Activated CD4-positive, alpha-beta memory T cell treated with anti-CD3 and anti-CD28 coated beads, Interleukin-2, amount 10 ng/mL, durations not matched to agents 7 days and 5 days (primary cell): ENCODE results near the gene HCAR2. TPM values are rescaled to one million over a fixed set of nuclear protein-coding genes. Genes with fewer than 3 reads are reported as not detected.
"Not testable (repeated sequence)": the region's sequence is repeated elsewhere in the genome, so short reads cannot be mapped to it uniquely, and the experiment has no call there.

ENCODE experiments used
- CTCF ChIA-PET: fragments of 350-600 bp; sonication (Branson Sonifier 250); formaldehyde crosslinking; loops from one replicate; lab custom pipeline; 2021; ENCODE audit warnings: antibody characterized with exemption, inconsistent platforms; lab: Charles Lee
- POLR2A ChIA-PET: fragments of 350-600 bp; sonication (Branson Sonifier 250); formaldehyde crosslinking; loops from one replicate; lab custom pipeline; 2021; ENCODE audit warnings: antibody characterized with exemption; lab: Charles Lee
- DNase-seq: peaks from one replicate; pipeline ENCODE4 v3.0.0-alpha.2; 2020
- H3K27ac Mint-ChIP-seq: one replicate; pipeline ENCODE4 v1.8.0; 2021; ENCODE audit warnings: mild to moderate bottlenecking, mixed read lengths
- H3K27me3 Mint-ChIP-seq: one replicate; pipeline ENCODE4 v1.8.0; 2021; ENCODE audit warnings: mixed read lengths
- H3K36me3 Mint-ChIP-seq: one replicate; pipeline ENCODE4 v1.8.0; 2021; ENCODE audit warnings: low read depth, mixed read lengths
- H3K4me1 Mint-ChIP-seq: one replicate; pipeline ENCODE4 v1.8.0; 2021; ENCODE audit warnings: mixed read lengths
- H3K4me3 Mint-ChIP-seq: one replicate; pipeline ENCODE4 v1.8.0; 2021; ENCODE audit warnings: mild to moderate bottlenecking, mixed read lengths
- H3K9me3 Mint-ChIP-seq: one replicate; pipeline ENCODE4 v1.8.0; 2021; ENCODE audit warnings: mixed read lengths
- total RNA-seq, 2 experiments: library from RNA; stranded (reverse); gene quantifications; one replicate each; pipeline ENCODE4 v1.2.3, GENCODE V29; 2021

HCAR2 gene
- total RNA-seq, 2 experiments from 2014 or later, result not detected

- peaks cover 4% of the 10 kb centered on the region for H3K9me3 Mint-ChIP-seq
- DNase-seq, result peak; percentile 82
- peak within 1 kb of the TSS; percentile 42 for H3K4me3 Mint-ChIP-seq
- peaks cover 8% of the 10 kb centered on the region for H3K36me3 Mint-ChIP-seq
- no peaks in the 10 kb centered on the region for H3K27me3 Mint-ChIP-seq
- ChIA-PET POLR2A (interaction anchor here (1.2 to 1.5 kb wide), 3 partner anchors 23 to 502 kb away, joined by 4 to 5 read pairs (median 4); partner anchors contain the start of genes MPHOSPH9, MTRFR and ZCCHC8), CTCF (no interaction called here)
- peak within 1 kb of the TSS; percentile 37 for H3K27ac Mint-ChIP-seq
- H3K4me1 Mint-ChIP-seq, result peaks cover 78% of the 10 kb centered on the region
Measured at GRCh38 chr12:122730215-122731014, 27.3 kb upstream of the HCAR2 start, which contains the start of gene HCAR1. Gene HCAR1 (minus strand): TSS chr12:122730844. CDS start chr12:122730339, 505 bp downstream.

DNA sequence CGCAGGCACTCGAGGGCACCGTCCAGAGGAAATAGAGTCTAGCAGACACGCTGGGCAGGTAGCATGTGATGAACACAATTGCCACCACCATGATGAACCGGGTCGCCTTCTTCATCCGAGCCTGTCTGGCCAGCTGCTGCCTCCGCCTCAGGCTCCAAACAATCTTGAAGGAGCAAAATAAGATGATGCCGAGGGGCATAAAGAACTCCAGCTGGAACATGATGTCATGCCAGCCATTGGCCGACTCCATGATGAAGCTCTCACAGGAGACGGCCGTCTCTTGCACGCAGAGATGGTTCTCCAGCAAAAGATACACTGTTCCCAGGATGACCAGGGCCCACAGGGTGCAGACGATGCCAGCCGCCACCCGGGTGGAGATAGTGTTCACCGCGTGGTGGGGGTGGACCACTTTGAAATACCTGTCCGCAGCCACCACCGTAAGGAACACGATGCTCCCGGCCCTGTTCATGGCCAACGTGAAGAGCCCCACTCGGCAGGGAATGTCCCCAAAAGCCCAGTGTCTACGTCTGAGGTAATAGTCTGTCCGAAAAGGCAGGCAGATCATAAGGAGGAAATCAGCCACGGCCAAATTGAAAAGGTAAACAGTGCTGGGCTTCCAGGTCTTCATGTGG lies 26.5 kb upstream of the HCAR2 start:
- peaks cover 84% of the 10 kb centered on the region for H3K4me1 Mint-ChIP-seq
- DNase-seq, result no peak
- peak overlapping the region; percentile 37 for H3K27ac Mint-ChIP-seq
- peaks cover 8% of the 10 kb centered on the region for H3K36me3 Mint-ChIP-seq
- ChIA-PET CTCF (no interaction called here), POLR2A (interaction anchor here (1.2 to 1.5 kb wide), 3 partner anchors 24 to 503 kb away, joined by 4 to 5 read pairs (median 4); partner anchors contain the start of genes MPHOSPH9, MTRFR and ZCCHC8)
- H3K4me3 Mint-ChIP-seq, result peak overlapping the region; percentile 42
- H3K9me3 Mint-ChIP-seq, result peaks cover 4% of the 10 kb centered on the region
- no peaks in the 10 kb centered on the region for H3K27me3 Mint-ChIP-seq

- Mint-ChIP-seq H3K9me3 (no peaks in the 10 kb centered on the region), H3K27me3 (no peaks in the 10 kb centered on the region), H3K27ac (peak overlapping the region; percentile 75), H3K36me3 (no peaks in the 10 kb centered on the region), H3K4me3 (peak overlapping the region; percentile 46), H3K4me1 (peaks cover 71% of the 10 kb centered on the region)
- POLR2A ChIA-PET, result interaction anchor here (1.3 to 1.5 kb wide), 2 partner anchors 9 to 199 kb away, joined by 3 to 4 read pairs; partner anchors contain the start of genes KNTC1 and RSRC2
- CTCF ChIA-PET, result interaction anchor here (1.3 to 1.4 kb wide), 2 partner anchors 22 to 27 kb away, joined by 3 to 5 read pairs; partner anchors contain the start of gene DENR
- peak; percentile 39 for DNase-seq
Measured at GRCh38 chr12:122726080-122726558, 23.0 kb upstream of the HCAR2 start.

DNA sequence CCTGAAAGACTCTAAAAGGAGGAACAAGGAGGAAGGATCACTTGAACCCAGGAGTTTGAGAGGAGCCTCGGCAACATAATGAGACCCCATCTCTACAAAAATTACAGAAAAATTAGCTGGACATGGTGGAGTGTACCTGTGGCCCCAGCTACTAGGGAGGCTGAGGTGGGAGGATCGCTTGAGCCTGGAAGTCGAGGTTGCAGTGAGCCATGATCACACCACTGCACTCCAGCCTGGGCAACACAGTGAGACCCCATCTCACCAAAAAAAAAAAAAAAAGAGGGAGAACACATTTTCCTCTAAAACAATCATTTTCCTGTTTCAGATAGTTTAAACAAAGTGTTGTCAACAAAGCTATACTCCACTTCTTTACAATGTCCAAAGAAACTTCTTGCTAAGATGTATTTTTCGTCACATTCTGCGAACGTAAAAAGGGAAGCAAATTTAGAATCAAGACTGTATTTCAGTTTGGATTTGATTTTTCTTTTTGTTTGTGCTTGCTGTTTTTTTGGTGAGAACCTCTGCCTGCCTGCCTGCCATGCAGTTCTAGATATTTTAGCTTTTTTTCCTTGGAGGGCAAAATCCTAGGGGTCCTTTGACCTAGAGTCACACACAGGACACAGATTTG lies 22.4 kb upstream of the HCAR2 start:
- Mint-ChIP-seq H3K9me3 (no peaks in the 10 kb centered on the region), H3K27me3 (no peaks in the 10 kb centered on the region), H3K4me1 (peaks cover 69% of the 10 kb centered on the region), H3K36me3 (no peaks in the 10 kb centered on the region), H3K4me3 (peak overlapping the region; percentile 46), H3K27ac (peak overlapping the region; percentile 75)
- POLR2A ChIA-PET, result interaction anchor here (0.8 to 1.3 kb wide), 2 partner anchors 28 to 198 kb away, joined by 3 read pairs; partner anchors contain the start of genes KNTC1 and RSRC2
- CTCF ChIA-PET, result no interaction called here
- no peak for DNase-seq

DNA sequence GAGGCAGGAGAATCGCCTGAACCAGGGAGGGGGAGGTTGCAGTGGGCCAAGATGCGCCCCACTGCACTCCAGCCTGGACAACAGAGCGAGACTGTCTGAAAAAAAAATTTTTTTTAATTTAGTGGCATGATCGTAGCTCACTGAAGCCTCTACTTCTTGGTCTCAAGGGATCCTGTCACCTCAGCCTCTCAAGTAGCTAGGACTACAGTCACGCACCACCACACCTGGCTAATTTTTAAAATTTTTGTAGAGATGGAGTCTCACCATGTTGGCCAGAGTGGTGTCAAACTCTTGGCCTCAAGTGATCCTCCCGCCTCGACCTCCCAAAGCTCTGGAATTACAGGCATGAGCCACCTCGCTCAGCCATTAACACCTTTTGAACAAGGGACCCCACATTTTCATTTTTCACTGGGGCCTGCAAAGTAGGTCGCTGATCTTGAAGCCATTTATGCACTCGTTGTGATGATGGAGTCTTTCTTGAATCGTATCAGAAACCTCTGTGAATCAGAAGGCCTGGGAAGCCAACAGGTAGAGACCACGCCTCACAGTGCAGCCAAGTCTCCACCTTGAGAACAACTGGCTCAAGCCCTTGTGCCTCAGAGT lies 21.6 kb upstream of the HCAR2 start:
- no peak overlapping the region for H3K27ac Mint-ChIP-seq
- DNase-seq, result no peak
- POLR2A ChIA-PET, result interaction anchor here (0.8 to 1.3 kb wide), 2 partner anchors 28 to 198 kb away, joined by 3 read pairs; partner anchors contain the start of genes KNTC1 and RSRC2
- no peaks in the 10 kb centered on the region for H3K36me3 Mint-ChIP-seq
- peaks cover 66% of the 10 kb centered on the region for H3K4me1 Mint-ChIP-seq
- CTCF ChIA-PET, result no interaction called here
- H3K9me3 Mint-ChIP-seq, result no peaks in the 10 kb centered on the region
- no peaks in the 10 kb centered on the region for H3K27me3 Mint-ChIP-seq
- H3K4me3 Mint-ChIP-seq, result no peak overlapping the region

GRCh38 chr12:122722387-122722786 lies 19.2 kb upstream of the HCAR2 start:
- no peak for DNase-seq
- ChIA-PET POLR2A (interaction anchor here (0.7 to 0.8 kb wide), 2 partner anchors 9 to 11 kb away, joined by 3 read pairs; no protein-coding TSS in a partner anchor), CTCF (no interaction called here)
- Mint-ChIP-seq H3K27ac (no peak overlapping the region), H3K9me3 (no peaks in the 10 kb centered on the region), H3K4me3 (no peak overlapping the region), H3K36me3 (no peaks in the 10 kb centered on the region), H3K27me3 (peaks cover 1% of the 10 kb centered on the region), H3K4me1 (peaks cover 47% of the 10 kb centered on the region)

GRCh38 chr12:122721057-122721545 lies 17.9 kb upstream of the HCAR2 start:
- peak overlapping the region; percentile 21 for H3K27ac Mint-ChIP-seq
- no peaks in the 10 kb centered on the region for H3K9me3 Mint-ChIP-seq
- peak overlapping the region; percentile 0 for H3K4me3 Mint-ChIP-seq
- POLR2A ChIA-PET, result interaction anchor here (0.9 kb wide), 1 partner anchor 11 kb away, joined by 4 read pairs; no protein-coding TSS in a partner anchor
- no peaks in the 10 kb centered on the region for H3K36me3 Mint-ChIP-seq
- H3K4me1 Mint-ChIP-seq, result peaks cover 40% of the 10 kb centered on the region
- peaks cover 2% of the 10 kb centered on the region for H3K27me3 Mint-ChIP-seq
- no peak for DNase-seq
- CTCF ChIA-PET, result no interaction called here

GRCh38 chr12:122716658-122717057 lies 13.5 kb upstream of the HCAR2 start, which contains the start of gene HCAR3:
Gene HCAR3 (minus strand): TSS chr12:122716811. CDS start chr12:122716737, 74 bp downstream.
- H3K36me3 Mint-ChIP-seq, CTCF ChIA-PET, DNase-seq, H3K9me3 Mint-ChIP-seq, POLR2A ChIA-PET, H3K4me3 Mint-ChIP-seq, H3K27me3 Mint-ChIP-seq, H3K27ac Mint-ChIP-seq: not testable (repeated sequence)
- peaks cover 14% of the 10 kb centered on the region for H3K4me1 Mint-ChIP-seq

DNA sequence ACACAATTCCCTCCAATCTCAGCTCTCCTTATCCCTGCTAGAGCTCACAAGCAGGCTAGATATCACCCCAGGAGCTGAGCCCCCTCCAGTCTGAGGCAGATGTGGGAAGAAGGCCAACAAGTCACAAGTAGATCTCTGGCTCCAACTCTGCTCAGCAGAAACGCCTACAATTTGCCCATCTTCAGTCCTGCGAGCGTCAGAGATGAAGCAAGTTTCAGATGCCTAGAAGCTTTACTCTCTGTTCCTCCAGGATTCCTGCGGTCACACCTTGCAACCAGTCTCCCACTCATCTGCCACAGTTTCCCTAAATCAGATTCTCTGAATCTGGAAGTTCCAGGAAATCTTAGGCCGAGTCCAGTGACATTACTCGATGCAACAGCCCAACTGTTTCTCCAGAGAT lies 12.1 kb upstream of the HCAR2 start:
- H3K27me3 Mint-ChIP-seq, H3K4me1 Mint-ChIP-seq, POLR2A ChIA-PET, H3K27ac Mint-ChIP-seq, CTCF ChIA-PET, H3K36me3 Mint-ChIP-seq, H3K4me3 Mint-ChIP-seq, H3K9me3 Mint-ChIP-seq, DNase-seq: not testable (repeated sequence)

GRCh38 chr12:122713491-122714188 lies 10.5 kb upstream of the HCAR2 start:
- H3K27ac Mint-ChIP-seq, POLR2A ChIA-PET, CTCF ChIA-PET, DNase-seq, H3K36me3 Mint-ChIP-seq, H3K4me3 Mint-ChIP-seq, H3K27me3 Mint-ChIP-seq, H3K4me1 Mint-ChIP-seq, H3K9me3 Mint-ChIP-seq: not testable (repeated sequence)

GRCh38 chr12:122711266-122711665 lies 8.1 kb upstream of the HCAR2 start:
- POLR2A ChIA-PET, H3K27ac Mint-ChIP-seq, H3K9me3 Mint-ChIP-seq, H3K36me3 Mint-ChIP-seq, H3K4me1 Mint-ChIP-seq, DNase-seq, H3K27me3 Mint-ChIP-seq, H3K4me3 Mint-ChIP-seq: not testable (repeated sequence)
- CTCF ChIA-PET, result interaction anchor here (0.7 kb wide), 1 partner anchor 163 kb away, joined by 3 read pairs; no protein-coding TSS in a partner anchor
